A549 treated with CORT108297 at 1 μM for 4 hours (cell line): ENCODE results near the gene DDX43. TPM values are rescaled to one million over a fixed set of nuclear protein-coding genes. Genes with fewer than 3 reads are reported as not detected.

Experiments
- total RNA-seq: library from RNA; stranded (reverse); fragments of 200-300 nt; extraction: Qiagen RNA extraction; gene quantifications from 5 replicates; pipeline ENCODE4 v1.2.3, GENCODE V29; 2022

Gene DDX43
- total RNA-seq, result not detected in 5 replicates

DNA sequence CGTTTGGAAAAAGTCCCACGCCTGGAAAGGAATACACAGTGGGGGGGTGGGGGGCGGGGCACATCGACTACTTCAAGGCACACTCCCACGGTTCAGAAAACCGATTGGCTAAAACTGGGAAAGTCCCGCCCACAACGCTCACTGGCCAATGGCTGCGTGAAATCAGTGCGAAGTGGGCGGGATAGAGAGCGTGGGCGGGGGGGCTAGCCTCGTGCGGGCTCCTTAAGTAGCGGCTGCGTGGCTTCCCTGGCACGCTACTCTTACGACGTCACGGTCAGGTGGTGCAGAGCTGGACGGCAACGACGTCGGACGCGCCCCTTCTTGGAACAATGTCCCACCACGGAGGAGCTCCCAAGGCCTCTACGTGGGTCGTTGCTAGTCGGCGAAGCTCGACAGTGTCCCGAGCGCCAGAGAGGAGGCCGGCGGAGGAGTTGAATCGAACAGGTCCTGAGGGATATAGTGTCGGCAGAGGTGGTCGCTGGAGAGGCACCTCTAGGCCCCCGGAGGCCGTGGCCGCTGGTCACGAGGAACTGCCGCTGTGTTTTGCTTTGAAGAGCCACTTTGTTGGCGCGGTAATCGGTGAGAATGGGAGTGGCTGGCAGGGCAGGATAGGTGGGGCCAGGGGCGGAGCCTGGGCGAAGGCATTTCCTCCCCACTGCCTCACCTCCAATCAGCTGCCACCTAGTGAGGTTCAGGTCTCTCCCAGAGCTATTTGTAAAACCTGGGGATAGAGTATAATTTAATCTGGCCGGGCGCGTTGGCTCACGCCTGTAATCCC lies at the start of gene DDX43:
DDX43 (plus strand) TSS at position 252 of the 778 bp plus-strand sequence; CDS start at position 330, 78 bp downstream.

GRCh38 chr6:73353636-73354593 lies 40.7 kb upstream of the DDX43 start, which contains the start of gene DPPA5:
TSS of gene DPPA5 (minus strand) at chr6:73354276. CDS start at chr6:73354225, 51 bp downstream.

GRCh38 chr6:73362358-73362757 lies 32.3 kb upstream of the DDX43 start, which contains the start of gene KHDC3L:
TSS of gene KHDC3L (plus strand) at chr6:73362658. CDS start at chr6:73362730, 72 bp downstream.

DNA sequence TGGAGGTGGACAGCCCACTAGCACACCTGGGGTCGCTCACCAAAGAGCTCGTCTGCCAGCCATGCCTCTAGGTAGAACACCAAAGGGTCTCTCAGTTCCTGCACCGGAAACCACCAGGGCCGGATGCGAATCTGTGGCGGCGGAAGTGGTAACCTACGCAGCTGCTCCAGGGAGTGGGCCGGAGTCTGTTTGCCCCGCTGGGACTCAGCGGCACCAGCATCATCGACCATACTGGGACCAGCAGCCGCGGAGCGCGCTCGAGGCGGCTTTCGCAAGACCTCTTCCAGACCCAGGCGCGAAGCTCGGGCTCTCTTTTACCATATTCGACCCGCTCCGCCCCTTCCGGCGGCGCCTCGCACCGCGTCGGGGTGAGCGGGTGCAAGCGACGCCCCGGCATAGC lies 25.1 kb upstream of the DDX43 start, which contains the start of gene OOEP:
OOEP (minus strand) TSS at position 335 of the 400 bp plus-strand sequence; CDS start at position 230, 105 bp downstream.

GRCh38 chr6:73452107-73452461 lies 57.5 kb downstream of the DDX43 start, which contains the start of gene CGAS:
TSS of gene CGAS (minus strand) at chr6:73452297. CDS start at chr6:73452181, 116 bp downstream.

GRCh38 chr6:73461537-73462350 lies 67.1 kb downstream of the DDX43 start, which contains the start of gene MTO1:
TSS of gene MTO1 (plus strand) at chr6:73461737. CDS start at chr6:73461855, 118 bp downstream.

Other genes starting within 250 kb of the DDX43 start
- 0.23 to 0.40 TPM (median 0.30 TPM) in 5 replicates for gene KHDC1L, start 169.3 kb upstream of the DDX43 start, total RNA-seq
- gene KHDC1, start 131.6 kb upstream of the DDX43 start, total RNA-seq, result 3.6 to 4.5 TPM (median 4.1 TPM) in 5 replicates
- not detected in 5 replicates for gene DPPA5, start 40.6 kb upstream of the DDX43 start, total RNA-seq
- not detected in 5 replicates for gene KHDC3L, start 32.2 kb upstream of the DDX43 start, total RNA-seq
- not detected in 5 replicates for gene OOEP, start 24.9 kb upstream of the DDX43 start, total RNA-seq
- gene CGAS, start 57.5 kb downstream of the DDX43 start, total RNA-seq, result 5.2 to 6.3 TPM (median 5.4 TPM) in 5 replicates
- gene MTO1, start 66.9 kb downstream of the DDX43 start, total RNA-seq, result 10.1 to 14.1 TPM (median 10.6 TPM) in 5 replicates
- gene EEF1A1, start 126.2 kb downstream of the DDX43 start, total RNA-seq, result 7,472 to 9,100 TPM (median 7,583 TPM) in 5 replicates